Measurements from ENCODE around the gene POU2F1. TPM values are rescaled to one million over a fixed set of nuclear protein-coding genes. Genes with fewer than 3 reads are reported as not detected.

POU2F1 gene
- total and polyA plus RNA-seq, 12 donors = 1.3 to 13.9 (median 10.1) TPM

DNA sequence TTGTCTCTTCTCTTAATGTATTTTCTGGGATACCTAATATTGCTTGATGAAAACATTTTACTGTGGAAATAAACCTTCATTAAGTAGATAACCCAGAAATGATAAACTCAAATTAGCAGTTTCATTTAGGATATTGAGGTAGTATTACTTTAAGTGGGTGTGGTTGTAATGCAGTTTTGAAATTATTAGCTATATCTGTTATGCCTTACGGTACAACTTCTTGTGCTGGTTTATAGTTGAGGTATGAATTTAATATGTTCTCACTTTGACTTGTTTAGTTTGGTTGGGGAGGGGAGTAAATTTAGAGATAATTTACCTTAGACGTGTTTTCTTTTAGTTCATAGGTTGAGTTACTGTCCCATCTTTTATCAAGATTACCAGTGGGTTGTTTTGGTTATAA lies 111.0 kb downstream of the POU2F1 start:
- H3K4me1 ChIP-seq = peaks cover 0 to 37% (median 6%) of the 10 kb centered on the region in 9 donors
- H3K4me3 ChIP-seq = no peak overlapping the region
- H3K36me3 ChIP-seq = peaks cover 0 to 26% (median 0%) of the 10 kb centered on the region in 9 donors
- ATAC-seq = no peak
- TF ChIP-seq CTCF (IDR thresholded peaks at IDR 0.05) = no peak
- 63 to 74% methylated on average over 2 of the region's 2 CpGs for WGBS, 2 donors
- H3K9me3 ChIP-seq = peaks cover 0 to 6% (median 0%) of the 10 kb centered on the region in 11 donors
- H3K27ac ChIP-seq = no peak overlapping the region
- H3K27me3 ChIP-seq = no peaks in the 10 kb centered on the region
- intact Hi-C loops (cut with DNase I) = no loop called here
- DNase-seq = no peak

GRCh38 chr1:167332503-167332902 lies 111.8 kb downstream of the POU2F1 start:
- H3K4me3 ChIP-seq = no peak overlapping the region
- peaks cover 0 to 37% (median 6%) of the 10 kb centered on the region in 9 donors for H3K4me1 ChIP-seq
- peaks cover 0 to 26% (median 0%) of the 10 kb centered on the region in 9 donors for H3K36me3 ChIP-seq
- H3K27me3 ChIP-seq = no peaks in the 10 kb centered on the region
- no peak for ATAC-seq
- DNase-seq = no peak
- no peak overlapping the region for H3K27ac ChIP-seq
- intact Hi-C loops (cut with DNase I) = no loop called here
- TF ChIP-seq CTCF (IDR thresholded peaks at IDR 0.05) = no peak
- 40 to 46% methylated on average over 1 of the region's 1 CpG for WGBS, 2 donors
- H3K9me3 ChIP-seq = peaks cover 0 to 14% (median 4%) of the 10 kb centered on the region in 11 donors

- no peak for DNase-seq
- ATAC-seq = no peak
- peaks cover 0 to 18% (median 6%) of the 10 kb centered on the region in 11 donors for H3K9me3 ChIP-seq
- intact Hi-C loops (cut with DNase I) = no loop called here
- H3K27ac ChIP-seq = no peak overlapping the region
- peaks cover 0 to 31% (median 0%) of the 10 kb centered on the region in 9 donors for H3K36me3 ChIP-seq
- 97 to 98% methylated on average over 2 of the region's 2 CpGs for WGBS, 2 donors
- H3K4me3 ChIP-seq = no peak overlapping the region
- peaks cover 0 to 37% (median 6%) of the 10 kb centered on the region in 9 donors for H3K4me1 ChIP-seq
- TF ChIP-seq CTCF (IDR thresholded peaks at IDR 0.05) = no peak
- H3K27me3 ChIP-seq = no peaks in the 10 kb centered on the region
These were observed 112.4 kb downstream of the POU2F1 start for GRCh38 chr1:167333124-167333523.

- H3K36me3 ChIP-seq = peaks cover 0 to 37% (median 0%) of the 10 kb centered on the region in 9 donors
- intact Hi-C loops (cut with DNase I) = no loop called here
- ATAC-seq (no peak), DNase-seq (no peak)
- H3K4me3 ChIP-seq = no peak overlapping the region
- H3K9me3 ChIP-seq = peaks cover 0 to 23% (median 6%) of the 10 kb centered on the region in 11 donors
- peaks cover 0 to 37% (median 2%) of the 10 kb centered on the region in 9 donors for H3K4me1 ChIP-seq
- no peak overlapping the region for H3K27ac ChIP-seq
- H3K27me3 ChIP-seq = no peaks in the 10 kb centered on the region
- no peak for TF ChIP-seq CTCF (IDR thresholded peaks at IDR 0.05)
- 94 to 97% methylated on average over 1 of the region's 1 CpG for WGBS, 2 donors
These were observed 113.0 kb downstream of the POU2F1 start for GRCh38 chr1:167333703-167334102.
